ENCODE results near the gene NPTXR.

NPTXR gene

DNA sequence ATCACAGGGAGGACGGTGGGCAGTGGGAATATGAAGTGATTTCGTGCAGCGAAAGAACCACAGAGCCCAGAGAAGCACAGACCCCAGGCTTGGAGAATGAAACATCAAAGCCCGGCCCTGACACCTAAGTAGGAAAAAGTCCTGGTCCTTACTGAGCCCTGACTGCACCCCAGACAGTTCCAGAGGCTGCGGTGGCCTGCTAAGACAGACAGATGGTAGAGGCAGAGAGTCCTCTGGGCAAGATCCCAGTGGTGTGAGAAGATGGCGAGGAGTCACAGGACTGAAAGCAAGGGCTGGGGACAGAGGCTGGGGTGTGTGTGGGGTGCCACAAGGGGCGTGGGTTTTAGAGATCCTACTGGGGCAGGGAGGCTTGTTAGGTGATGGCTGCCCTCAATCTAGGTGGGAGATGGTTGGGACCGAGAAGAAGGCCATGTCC is 24.5 kb upstream of the NPTXR start:
- no peak for DNase-seq (ENCODE audit: low spot score)
- TF ChIP-seq, protein P1, sequence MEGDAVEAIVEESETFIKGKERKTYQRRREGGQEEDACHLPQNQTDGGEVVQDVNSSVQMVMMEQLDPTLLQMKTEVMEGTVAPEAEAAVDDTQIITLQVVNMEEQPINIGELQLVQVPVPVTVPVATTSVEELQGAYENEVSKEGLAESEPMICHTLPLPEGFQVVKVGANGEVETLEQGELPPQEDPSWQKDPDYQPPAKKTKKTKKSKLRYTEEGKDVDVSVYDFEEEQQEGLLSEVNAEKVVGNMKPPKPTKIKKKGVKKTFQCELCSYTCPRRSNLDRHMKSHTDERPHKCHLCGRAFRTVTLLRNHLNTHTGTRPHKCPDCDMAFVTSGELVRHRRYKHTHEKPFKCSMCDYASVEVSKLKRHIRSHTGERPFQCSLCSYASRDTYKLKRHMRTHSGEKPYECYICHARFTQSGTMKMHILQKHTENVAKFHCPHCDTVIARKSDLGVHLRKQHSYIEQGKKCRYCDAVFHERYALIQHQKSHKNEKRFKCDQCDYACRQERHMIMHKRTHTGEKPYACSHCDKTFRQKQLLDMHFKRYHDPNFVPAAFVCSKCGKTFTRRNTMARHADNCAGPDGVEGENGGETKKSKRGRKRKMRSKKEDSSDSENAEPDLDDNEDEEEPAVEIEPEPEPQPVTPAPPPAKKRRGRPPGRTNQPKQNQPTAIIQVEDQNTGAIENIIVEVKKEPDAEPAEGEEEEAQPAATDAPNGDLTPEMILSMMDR (IDR thresholded peaks at IDR 0.05; ENCODE audit: extremely low read depth, missing control alignments) = no peak

DNA sequence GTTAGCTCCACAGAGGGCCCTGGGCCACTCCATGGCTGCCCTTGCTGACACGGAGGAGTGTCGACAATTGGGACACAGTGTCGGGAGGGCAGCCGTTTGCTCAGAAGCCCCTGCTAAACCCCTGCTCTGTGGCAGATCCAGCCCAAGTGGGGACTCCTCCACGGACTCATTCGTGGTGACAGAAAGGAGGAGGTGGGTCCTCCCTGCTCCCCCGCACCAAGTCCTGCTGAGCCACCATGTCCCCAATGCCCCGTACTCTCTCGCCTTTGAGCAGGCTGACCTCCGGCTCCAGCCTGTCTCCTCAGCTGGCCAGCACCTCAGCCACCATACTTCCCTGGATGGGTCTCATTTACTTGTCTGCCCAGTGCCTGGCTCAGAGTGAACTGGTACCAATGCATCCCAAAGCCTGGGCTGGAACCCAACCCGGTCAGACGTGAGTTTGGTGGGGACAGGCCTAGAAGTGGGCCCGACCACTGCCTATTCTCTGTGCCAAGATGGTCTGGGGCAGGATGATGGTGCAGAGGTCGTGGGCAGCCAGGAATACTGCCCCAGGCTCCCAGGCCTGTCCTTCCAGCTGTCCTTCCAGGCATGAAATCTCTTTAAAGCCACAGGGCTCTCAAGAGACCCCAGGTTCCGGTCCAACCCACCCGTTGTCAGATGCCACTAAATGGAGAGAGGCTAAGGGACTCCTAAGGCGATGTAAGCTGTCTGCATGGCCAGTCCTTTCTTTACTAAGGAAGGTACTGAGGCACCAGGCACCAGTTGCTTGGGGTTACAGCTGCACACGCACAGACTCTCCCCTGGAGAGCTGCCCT is 23.9 kb upstream of the NPTXR start:
- TF ChIP-seq, protein P1 (IDR thresholded peaks at IDR 0.05; ENCODE audit: extremely low read depth, missing control alignments) = no peak
- DNase-seq (ENCODE audit: low spot score) = no peak

DNA sequence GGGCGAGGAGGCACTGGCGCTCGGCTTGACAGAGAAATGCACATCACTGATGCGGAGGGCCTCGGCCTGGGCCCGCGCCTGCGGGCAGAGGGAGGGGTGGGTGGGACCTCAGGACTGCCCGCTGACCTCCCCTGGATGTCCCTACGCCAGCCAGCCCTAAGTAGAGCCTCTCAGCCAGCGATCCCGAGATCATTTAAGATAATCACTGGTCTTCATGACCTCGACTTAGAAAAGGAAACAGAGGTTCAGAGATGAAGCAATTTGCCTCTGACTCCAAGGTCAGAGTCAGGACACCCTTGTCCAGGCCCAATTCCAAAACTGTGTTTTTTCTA is 23.3 kb upstream of the NPTXR start:
- DNase-seq (ENCODE audit: low spot score) = no peak
- TF ChIP-seq, protein P1 (IDR thresholded peaks at IDR 0.05; ENCODE audit: extremely low read depth, missing control alignments) = no peak

DNA sequence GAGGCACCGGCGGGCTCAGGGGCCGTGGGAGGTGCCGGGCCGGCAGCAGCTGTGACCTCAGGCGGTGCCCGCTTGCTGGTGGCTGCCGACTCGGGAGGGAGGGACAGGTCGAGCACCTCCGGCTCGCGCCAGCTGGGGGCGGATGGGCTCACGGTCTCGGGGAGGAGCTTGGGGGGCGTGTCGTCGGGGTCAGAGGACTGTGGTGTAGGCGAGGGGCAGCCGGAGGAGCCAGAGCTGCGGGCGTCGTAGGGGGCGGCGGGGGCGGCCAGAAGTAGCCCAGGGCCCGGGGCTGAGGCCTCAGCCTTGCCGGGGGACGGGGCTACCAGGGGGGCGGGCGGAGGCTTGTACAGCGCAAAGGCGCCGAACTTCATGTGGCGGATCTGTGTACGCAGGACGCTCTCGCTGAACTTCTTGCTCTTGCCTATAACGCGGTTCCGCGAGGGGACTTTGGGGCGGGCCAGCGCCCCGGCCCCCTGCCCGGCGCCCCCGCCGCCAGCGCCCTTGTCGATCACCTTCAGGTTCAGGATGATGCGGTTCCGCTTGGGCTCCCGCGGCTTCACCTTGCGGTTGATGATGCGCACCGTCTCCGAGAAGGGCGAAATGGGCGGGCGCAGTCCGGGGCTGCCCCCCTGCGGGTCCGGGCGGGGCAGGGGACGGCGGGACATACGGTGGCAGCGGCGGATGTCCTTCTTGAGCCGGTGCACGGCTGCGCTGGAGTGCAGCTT is 22.7 kb upstream of the NPTXR start:
- DNase-seq (ENCODE audit: low spot score) = peak; percentile 4
- TF ChIP-seq, protein P1 (IDR thresholded peaks at IDR 0.05; ENCODE audit: extremely low read depth, missing control alignments) = no peak

DNA sequence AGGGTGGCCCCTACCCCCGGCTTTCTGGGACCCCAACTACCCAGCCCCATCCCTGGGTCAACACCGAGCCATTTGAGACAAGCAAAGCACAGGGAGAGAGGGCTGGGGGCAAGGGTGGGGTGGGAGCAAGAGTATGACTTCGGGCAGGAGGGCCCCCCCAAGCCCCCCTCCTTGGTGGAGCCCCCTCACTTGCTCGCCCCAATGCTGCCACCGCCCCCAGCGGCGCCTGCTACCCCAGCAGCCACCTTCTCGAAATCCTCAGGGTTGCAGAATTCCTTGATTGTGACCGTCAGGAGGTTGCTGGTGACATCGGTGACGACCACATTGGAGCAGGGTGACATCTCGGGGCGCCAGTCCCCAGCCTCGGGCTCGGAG is 22.2 kb upstream of the NPTXR start:
- TF ChIP-seq, protein P1 (IDR thresholded peaks at IDR 0.05; ENCODE audit: extremely low read depth, missing control alignments) = no peak
- DNase-seq (ENCODE audit: low spot score) = no peak

DNA sequence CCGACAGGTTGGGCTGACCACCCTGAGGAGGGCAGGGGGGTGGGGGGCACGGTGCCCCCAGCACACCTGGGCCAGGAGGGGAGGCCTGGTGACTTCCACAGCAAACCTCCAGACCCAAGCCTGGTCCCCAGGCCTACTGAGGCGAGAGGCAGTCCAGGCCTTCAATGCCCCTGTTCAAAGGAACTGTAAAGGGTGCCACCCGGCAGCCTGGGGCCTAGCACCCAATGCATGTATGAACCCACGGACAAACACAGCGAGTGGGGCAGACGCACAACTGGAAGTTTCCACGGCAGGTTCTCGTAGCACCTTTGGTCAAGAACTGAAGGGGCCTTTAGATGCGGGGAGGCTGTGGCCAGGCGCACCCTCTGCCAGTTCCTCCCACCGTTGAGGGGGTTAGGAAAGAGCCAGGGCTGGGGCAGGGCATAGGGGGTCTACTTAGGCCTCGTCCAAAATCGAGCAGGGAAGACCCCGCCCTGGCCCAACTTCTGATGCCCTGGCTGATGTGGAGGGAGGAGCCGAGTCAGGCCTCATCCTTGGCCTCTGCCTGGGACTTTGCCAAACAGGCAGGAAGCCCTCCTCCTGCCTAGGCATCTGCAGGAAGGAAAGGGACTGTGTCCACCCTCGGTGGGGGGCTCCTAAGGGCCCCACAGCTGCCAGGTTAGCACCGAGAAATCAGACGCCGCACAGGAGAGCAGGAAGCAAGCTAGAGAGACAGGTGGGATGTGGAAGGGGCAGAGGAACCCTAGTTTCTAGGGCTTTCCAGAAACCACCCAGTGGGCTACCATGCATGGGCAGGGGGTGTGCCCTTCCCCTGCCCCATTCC is 21.6 kb upstream of the NPTXR start:
- TF ChIP-seq, protein P1 (IDR thresholded peaks at IDR 0.05; ENCODE audit: extremely low read depth, missing control alignments) = no peak
- no peak for DNase-seq (ENCODE audit: low spot score)
